HepG2 (cell line): ENCODE results near the gene PROX1.

ENCODE experiments used
- MTA3 ChIP-seq: sonication (generic); formaldehyde crosslinking; IDR thresholded peaks from 2 replicates; pipeline ENCODE4 v1.4.0; 2020; ENCODE audit warnings: missing genetic modification reagents
- PTBP1 ChIP-seq: fragments of 200-400 bp; formaldehyde crosslinking; IDR thresholded peaks from 2 replicates; pipeline ENCODE4 v1.6.1; 2018; ENCODE audit warnings: low read length, low read depth; ENCODE audit not compliant: poor library complexity, severe bottlenecking
- TF ChIP-seq, protein P1 (sequence below), 2 experiments: sonication (generic) in 1 of 2; formaldehyde crosslinking in 1 of 2; IDR thresholded peaks; 2 replicates each; pipeline versions ENCODE4 v1.4.0 to v1.6.1; 2016 to 2020; ENCODE audit warnings: borderline replicate concordance in 1 of 2, low read depth in 1 of 2, mild to moderate bottlenecking in 1 of 2, missing genetic modification reagents in 1 of 2
- TF ChIP-seq, protein P2 (sequence below): sonication (generic); formaldehyde crosslinking; IDR thresholded peaks from 2 replicates; pipeline ENCODE4 v1.5.0; 2020; ENCODE audit warnings: mild to moderate bottlenecking, missing genetic modification reagents, moderate library complexity
- TF ChIP-seq, protein P3 (sequence below): sonication (generic); formaldehyde crosslinking; IDR thresholded peaks from 2 replicates; pipeline ENCODE4 v1.4.0; 2020; ENCODE audit warnings: missing genetic modification reagents, mild to moderate bottlenecking, borderline replicate concordance

DNA sequence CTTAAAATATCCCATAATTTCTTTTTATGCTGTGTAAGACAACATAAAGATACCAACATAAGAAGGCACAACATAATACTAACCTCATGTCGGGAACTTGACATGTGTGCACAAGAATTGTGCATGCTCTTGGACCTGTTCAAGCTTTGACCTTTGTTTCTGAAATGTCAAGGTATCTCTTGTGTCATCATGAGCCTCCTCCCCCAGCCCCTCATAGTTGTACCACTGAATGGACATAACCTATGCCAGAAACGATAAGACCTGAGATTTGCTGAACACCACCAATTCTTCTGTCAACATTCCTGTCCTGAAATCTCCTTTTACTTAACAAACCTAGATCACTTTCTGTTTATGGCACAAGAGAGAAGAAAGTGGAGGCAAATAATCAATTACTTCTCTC, 29.4 kb upstream of the PROX1 start:
- TF ChIP-seq, protein P1, sequence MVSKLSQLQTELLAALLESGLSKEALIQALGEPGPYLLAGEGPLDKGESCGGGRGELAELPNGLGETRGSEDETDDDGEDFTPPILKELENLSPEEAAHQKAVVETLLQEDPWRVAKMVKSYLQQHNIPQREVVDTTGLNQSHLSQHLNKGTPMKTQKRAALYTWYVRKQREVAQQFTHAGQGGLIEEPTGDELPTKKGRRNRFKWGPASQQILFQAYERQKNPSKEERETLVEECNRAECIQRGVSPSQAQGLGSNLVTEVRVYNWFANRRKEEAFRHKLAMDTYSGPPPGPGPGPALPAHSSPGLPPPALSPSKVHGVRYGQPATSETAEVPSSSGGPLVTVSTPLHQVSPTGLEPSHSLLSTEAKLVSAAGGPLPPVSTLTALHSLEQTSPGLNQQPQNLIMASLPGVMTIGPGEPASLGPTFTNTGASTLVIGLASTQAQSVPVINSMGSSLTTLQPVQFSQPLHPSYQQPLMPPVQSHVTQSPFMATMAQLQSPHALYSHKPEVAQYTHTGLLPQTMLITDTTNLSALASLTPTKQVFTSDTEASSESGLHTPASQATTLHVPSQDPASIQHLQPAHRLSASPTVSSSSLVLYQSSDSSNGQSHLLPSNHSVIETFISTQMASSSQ (IDR thresholded peaks at IDR 0.05; ENCODE audit: low read depth), result no peak; the same call in 1 of the 2 replicates
- TF ChIP-seq, protein P1 (CRISPR knock-in tag; IDR thresholded peaks at IDR 0.05; ENCODE audit: borderline replicate concordance), result peak; percentile 44; the same call in 1 of the 2 replicates
- TF ChIP-seq PTBP1 (no peak), MTA3 (no peak)
- TF ChIP-seq, protein P2, sequence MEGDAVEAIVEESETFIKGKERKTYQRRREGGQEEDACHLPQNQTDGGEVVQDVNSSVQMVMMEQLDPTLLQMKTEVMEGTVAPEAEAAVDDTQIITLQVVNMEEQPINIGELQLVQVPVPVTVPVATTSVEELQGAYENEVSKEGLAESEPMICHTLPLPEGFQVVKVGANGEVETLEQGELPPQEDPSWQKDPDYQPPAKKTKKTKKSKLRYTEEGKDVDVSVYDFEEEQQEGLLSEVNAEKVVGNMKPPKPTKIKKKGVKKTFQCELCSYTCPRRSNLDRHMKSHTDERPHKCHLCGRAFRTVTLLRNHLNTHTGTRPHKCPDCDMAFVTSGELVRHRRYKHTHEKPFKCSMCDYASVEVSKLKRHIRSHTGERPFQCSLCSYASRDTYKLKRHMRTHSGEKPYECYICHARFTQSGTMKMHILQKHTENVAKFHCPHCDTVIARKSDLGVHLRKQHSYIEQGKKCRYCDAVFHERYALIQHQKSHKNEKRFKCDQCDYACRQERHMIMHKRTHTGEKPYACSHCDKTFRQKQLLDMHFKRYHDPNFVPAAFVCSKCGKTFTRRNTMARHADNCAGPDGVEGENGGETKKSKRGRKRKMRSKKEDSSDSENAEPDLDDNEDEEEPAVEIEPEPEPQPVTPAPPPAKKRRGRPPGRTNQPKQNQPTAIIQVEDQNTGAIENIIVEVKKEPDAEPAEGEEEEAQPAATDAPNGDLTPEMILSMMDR, result no peak
- TF ChIP-seq, protein P3, sequence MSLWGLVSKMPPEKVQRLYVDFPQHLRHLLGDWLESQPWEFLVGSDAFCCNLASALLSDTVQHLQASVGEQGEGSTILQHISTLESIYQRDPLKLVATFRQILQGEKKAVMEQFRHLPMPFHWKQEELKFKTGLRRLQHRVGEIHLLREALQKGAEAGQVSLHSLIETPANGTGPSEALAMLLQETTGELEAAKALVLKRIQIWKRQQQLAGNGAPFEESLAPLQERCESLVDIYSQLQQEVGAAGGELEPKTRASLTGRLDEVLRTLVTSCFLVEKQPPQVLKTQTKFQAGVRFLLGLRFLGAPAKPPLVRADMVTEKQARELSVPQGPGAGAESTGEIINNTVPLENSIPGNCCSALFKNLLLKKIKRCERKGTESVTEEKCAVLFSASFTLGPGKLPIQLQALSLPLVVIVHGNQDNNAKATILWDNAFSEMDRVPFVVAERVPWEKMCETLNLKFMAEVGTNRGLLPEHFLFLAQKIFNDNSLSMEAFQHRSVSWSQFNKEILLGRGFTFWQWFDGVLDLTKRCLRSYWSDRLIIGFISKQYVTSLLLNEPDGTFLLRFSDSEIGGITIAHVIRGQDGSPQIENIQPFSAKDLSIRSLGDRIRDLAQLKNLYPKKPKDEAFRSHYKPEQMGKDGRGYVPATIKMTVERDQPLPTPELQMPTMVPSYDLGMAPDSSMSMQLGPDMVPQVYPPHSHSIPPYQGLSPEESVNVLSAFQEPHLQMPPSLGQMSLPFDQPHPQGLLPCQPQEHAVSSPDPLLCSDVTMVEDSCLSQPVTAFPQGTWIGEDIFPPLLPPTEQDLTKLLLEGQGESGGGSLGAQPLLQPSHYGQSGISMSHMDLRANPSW (CRISPR knock-in tag), result no peak
